ENCODE measurements around the gene DNAJB8.

DNA sequence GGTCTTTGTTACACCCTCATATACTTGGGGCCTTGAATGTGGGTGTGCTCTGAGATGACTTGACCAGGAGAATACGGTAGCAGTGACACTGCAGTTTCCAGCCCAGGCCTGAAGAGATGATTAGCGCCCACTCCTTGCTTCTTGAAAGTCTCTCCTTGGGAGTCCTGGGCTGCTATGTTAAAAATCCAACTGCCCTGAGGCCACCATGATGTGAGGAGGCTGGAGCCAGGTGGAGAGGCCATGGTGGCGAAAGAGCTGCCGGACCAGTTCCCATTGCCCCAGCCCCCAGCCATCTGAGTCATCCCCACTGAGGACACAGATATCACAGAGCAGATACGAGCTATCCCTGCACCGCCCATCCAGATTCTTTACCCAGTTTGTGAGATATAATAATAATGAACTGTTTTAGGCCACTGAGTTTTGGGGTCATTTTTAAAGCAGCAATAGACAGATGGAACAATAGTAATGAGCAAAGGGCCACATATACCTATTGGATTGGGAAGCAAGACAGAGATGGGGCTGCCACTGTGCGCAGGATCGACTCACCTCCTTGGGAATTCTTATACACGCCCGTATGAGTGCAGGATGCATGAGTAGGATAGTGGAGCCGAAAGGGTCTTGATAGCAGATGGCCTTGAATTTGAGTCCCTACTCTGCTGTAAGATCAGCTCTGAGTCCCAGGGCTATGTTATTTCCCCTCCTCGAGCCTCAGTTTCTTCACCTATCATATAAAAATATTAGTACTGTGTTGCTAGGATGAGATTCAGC lies 38.5 kb upstream of the DNAJB8 start:
- TF ChIP-seq CTCF (IDR thresholded peaks at IDR 0.05; ENCODE audit: low read depth, low read length, poor library complexity, severe bottlenecking) (no peak), EZH2phosphoT487 (IDR thresholded peaks at IDR 0.05; ENCODE audit: borderline replicate concordance, low read length) (no peak)
